ENCODE measurements around the gene ATP11B.
A peak's percentile ranks its signal among the peaks of the same experiment; 100 is the strongest.

The ATP11B gene

GRCh38 chr3:182896553-182896952, 103.2 kb downstream of the ATP11B start:
- DNase-seq (ENCODE audit: insufficient read length, low spot score) = no peak
- TF ChIP-seq SPI1 (IDR thresholded peaks at IDR 0.05; ENCODE audit: low read depth, low read length) (no peak), POLR2A (IDR thresholded peaks at IDR 0.05; ENCODE audit: low read depth, low read length) (no peak), PAX5 (IDR thresholded peaks at IDR 0.05; ENCODE audit: insufficient read depth, low read length, severe bottlenecking) (no peak)
- no peak for FAIRE-seq

DNA sequence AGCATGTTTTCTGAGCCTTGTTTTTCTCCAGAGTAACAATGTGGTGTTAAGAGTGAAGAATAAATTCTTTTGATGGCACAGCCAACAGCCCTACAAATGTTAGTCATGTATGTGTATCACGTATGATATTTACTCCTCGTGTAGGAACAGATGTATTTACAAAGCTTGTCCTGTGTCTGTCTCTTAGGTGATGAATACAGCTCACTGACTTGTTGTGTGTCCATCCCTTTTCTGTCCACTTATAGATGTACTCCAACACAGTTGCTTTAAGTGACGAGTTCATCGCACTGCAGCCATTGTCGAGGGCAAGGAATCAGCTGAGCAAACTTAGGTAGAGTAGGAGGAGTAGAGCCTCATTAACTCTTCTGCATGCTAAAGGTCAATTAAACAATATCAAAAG, 108.9 kb downstream of the ATP11B start:
- DNase-seq (ENCODE audit: insufficient read length, low spot score) (no peak), FAIRE-seq (peak; percentile 45)
- TF ChIP-seq POLR2AphosphoS5 (IDR thresholded peaks at IDR 0.05; ENCODE audit: low read depth, low read length) (no peak), SPI1 (IDR thresholded peaks at IDR 0.05; ENCODE audit: low read depth, low read length) (no peak), PAX5 (IDR thresholded peaks at IDR 0.05; ENCODE audit: insufficient read depth, low read length, severe bottlenecking) (no peak), POU2F2 (IDR thresholded peaks at IDR 0.05; ENCODE audit: low read depth, low read length) (no peak), POLR2A (IDR thresholded peaks at IDR 0.05; ENCODE audit: low read depth, low read length) (no peak), TAF1 (IDR thresholded peaks at IDR 0.05; ENCODE audit: low read depth, low read length) (no peak)

GRCh38 chr3:182904164-182904563, 110.9 kb downstream of the ATP11B start:
- TF ChIP-seq TAF1 (IDR thresholded peaks at IDR 0.05; ENCODE audit: low read depth, low read length) (no peak), POU2F2 (IDR thresholded peaks at IDR 0.05; ENCODE audit: low read depth, low read length) (no peak), POLR2A (IDR thresholded peaks at IDR 0.05; ENCODE audit: low read depth, low read length) (no peak), POLR2AphosphoS5 (IDR thresholded peaks at IDR 0.05; ENCODE audit: low read depth, low read length) (no peak), SPI1 (IDR thresholded peaks at IDR 0.05; ENCODE audit: low read depth, low read length) (no peak), PAX5 (IDR thresholded peaks at IDR 0.05; ENCODE audit: insufficient read depth, low read length, severe bottlenecking) (no peak)
- FAIRE-seq = no peak
- DNase-seq (ENCODE audit: insufficient read length, low spot score) = no peak

DNA sequence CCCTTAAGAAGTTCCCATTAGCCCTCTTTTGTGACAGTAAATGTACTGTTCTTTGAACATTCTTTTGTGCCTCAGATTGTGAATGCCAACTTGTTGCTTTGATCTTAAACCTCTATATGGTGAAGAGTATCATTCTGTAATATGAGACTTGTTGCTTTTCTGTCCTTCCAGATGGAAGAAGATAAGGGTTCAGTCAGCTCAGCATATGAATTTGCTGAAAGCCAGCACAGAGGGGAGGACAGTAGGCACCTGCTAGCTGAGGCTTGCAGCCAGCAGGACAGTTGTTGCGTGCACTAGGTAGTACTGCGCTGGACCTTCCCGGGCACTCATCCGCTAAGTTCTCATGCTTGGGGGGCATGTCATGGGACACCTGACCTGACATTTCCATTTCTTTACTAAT, 112.3 kb downstream of the ATP11B start:
- peak; percentile 43 for FAIRE-seq

GRCh38 chr3:182906036-182906435, 112.7 kb downstream of the ATP11B start:
- no peak for TF ChIP-seq TAF1 (IDR thresholded peaks at IDR 0.05; ENCODE audit: low read depth, low read length)
- DNase-seq (ENCODE audit: insufficient read length, low spot score) (no peak), FAIRE-seq (no peak)

More for the DNA sequence above, 112.3 kb downstream of the ATP11B start:
- no peak for DNase-seq (ENCODE audit: insufficient read length, low spot score)
- TF ChIP-seq POLR2AphosphoS5 (IDR thresholded peaks at IDR 0.05; ENCODE audit: low read depth, low read length) (no peak), POLR2A (IDR thresholded peaks at IDR 0.05; ENCODE audit: low read depth, low read length) (no peak), PAX5 (IDR thresholded peaks at IDR 0.05; ENCODE audit: insufficient read depth, low read length, severe bottlenecking) (no peak), SPI1 (IDR thresholded peaks at IDR 0.05; ENCODE audit: low read depth, low read length) (no peak), POU2F2 (IDR thresholded peaks at IDR 0.05; ENCODE audit: low read depth, low read length) (no peak), TAF1 (IDR thresholded peaks at IDR 0.05; ENCODE audit: low read depth, low read length) (no peak)

DNA sequence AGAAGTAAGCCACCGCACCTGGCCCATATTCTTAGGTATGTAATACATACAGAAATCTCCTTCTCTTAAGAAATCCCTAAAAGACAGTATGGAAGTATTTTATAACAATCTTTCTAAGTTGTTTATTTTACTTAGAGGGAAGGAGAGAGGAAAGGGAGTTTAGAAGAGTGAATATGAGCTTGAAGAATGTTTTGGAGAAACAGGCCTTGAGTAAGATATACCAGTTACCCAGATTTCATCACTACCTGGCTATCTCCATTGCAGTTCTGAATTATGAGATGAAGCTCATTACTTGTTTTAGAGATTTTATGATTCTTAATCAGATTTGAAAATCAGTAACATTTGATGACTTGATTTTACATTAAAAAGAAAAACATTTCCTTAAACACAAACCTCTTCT, 115.2 kb downstream of the ATP11B start:
- TF ChIP-seq TAF1 (IDR thresholded peaks at IDR 0.05; ENCODE audit: low read depth, low read length) (no peak), POLR2AphosphoS5 (IDR thresholded peaks at IDR 0.05; ENCODE audit: low read depth, low read length) (no peak), POU2F2 (IDR thresholded peaks at IDR 0.05; ENCODE audit: low read depth, low read length) (no peak), SPI1 (IDR thresholded peaks at IDR 0.05; ENCODE audit: low read depth, low read length) (no peak), PAX5 (IDR thresholded peaks at IDR 0.05; ENCODE audit: insufficient read depth, low read length, severe bottlenecking) (no peak), POLR2A (IDR thresholded peaks at IDR 0.05; ENCODE audit: low read depth, low read length) (no peak)
- DNase-seq (ENCODE audit: insufficient read length, low spot score) (no peak), FAIRE-seq (no peak)

GRCh38 chr3:182909318-182910040, 116.2 kb downstream of the ATP11B start:
- DNase-seq (ENCODE audit: insufficient read length, low spot score) = no peak
- TF ChIP-seq SPI1 (IDR thresholded peaks at IDR 0.05; ENCODE audit: low read depth, low read length) (no peak), POLR2AphosphoS5 (IDR thresholded peaks at IDR 0.05; ENCODE audit: low read depth, low read length) (no peak), TAF1 (IDR thresholded peaks at IDR 0.05; ENCODE audit: low read depth, low read length) (no peak), POLR2A (IDR thresholded peaks at IDR 0.05; ENCODE audit: low read depth, low read length) (no peak), PAX5 (IDR thresholded peaks at IDR 0.05; ENCODE audit: insufficient read depth, low read length, severe bottlenecking) (no peak), POU2F2 (IDR thresholded peaks at IDR 0.05; ENCODE audit: low read depth, low read length) (no peak)
- FAIRE-seq = no peak

GRCh38 chr3:182910936-182911781, 117.9 kb downstream of the ATP11B start:
- no peak for TF ChIP-seq POLR2AphosphoS5 (IDR thresholded peaks at IDR 0.05; ENCODE audit: low read depth, low read length)
- no peak for TF ChIP-seq POLR2A (IDR thresholded peaks at IDR 0.05; ENCODE audit: low read depth, low read length)
- no peak for TF ChIP-seq TAF1 (IDR thresholded peaks at IDR 0.05; ENCODE audit: low read depth, low read length)
- TF ChIP-seq PAX5 (IDR thresholded peaks at IDR 0.05; ENCODE audit: insufficient read depth, low read length, severe bottlenecking) = no peak
- TF ChIP-seq SPI1 (IDR thresholded peaks at IDR 0.05; ENCODE audit: low read depth, low read length) = no peak
- TF ChIP-seq POU2F2 (IDR thresholded peaks at IDR 0.05; ENCODE audit: low read depth, low read length) = no peak
- DNase-seq (ENCODE audit: insufficient read length, low spot score) (no peak), FAIRE-seq (no peak)

DNA sequence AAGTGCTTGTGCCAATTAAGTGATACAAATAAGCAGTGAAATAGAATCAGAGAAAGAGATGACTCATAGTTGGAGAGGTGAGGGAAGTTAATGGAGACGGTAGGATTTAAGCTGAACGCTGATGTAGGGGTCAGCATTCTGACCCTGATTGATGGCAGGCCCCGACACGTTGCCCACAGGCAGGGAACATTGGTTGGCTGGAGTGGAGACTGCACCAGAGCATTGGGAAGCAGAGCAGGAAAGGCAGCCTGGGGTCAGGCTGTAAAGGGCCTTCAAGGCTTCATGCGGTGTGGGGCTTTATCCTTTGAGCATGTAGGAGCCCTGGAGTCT, 118.4 kb downstream of the ATP11B start:
- TF ChIP-seq POLR2A (IDR thresholded peaks at IDR 0.05; ENCODE audit: low read depth, low read length) = no peak
- TF ChIP-seq PAX5 (IDR thresholded peaks at IDR 0.05; ENCODE audit: insufficient read depth, low read length, severe bottlenecking) = no peak
- no peak for TF ChIP-seq POLR2AphosphoS5 (IDR thresholded peaks at IDR 0.05; ENCODE audit: low read depth, low read length)
- TF ChIP-seq POU2F2 (IDR thresholded peaks at IDR 0.05; ENCODE audit: low read depth, low read length) = no peak
- no peak for TF ChIP-seq TAF1 (IDR thresholded peaks at IDR 0.05; ENCODE audit: low read depth, low read length)
- no peak for TF ChIP-seq SPI1 (IDR thresholded peaks at IDR 0.05; ENCODE audit: low read depth, low read length)
- FAIRE-seq (no peak), DNase-seq (ENCODE audit: insufficient read length, low spot score) (no peak)

All from GM12891 (cell line).